Activated naive CD4-positive, alpha-beta T cell treated with anti-CD3 and anti-CD28 coated beads, Interleukin-2, amount 50 U/mL, for 24 hours (primary cell): Measurements from ENCODE around the gene DMGDH.

Experiments
- H3K27ac Mint-ChIP-seq: one replicate; pipeline ENCODE4 v1.8.0; 2021; ENCODE audit warnings: mild to moderate bottlenecking, mixed read lengths
- H3K27me3 Mint-ChIP-seq: one replicate; pipeline ENCODE4 v1.8.0; 2021; ENCODE audit warnings: mixed read lengths
- H3K36me3 Mint-ChIP-seq: one replicate; pipeline ENCODE4 v1.8.0; 2021; ENCODE audit warnings: mixed read lengths
- H3K4me1 Mint-ChIP-seq: one replicate; pipeline ENCODE4 v1.8.0; 2021; ENCODE audit warnings: mixed read lengths
- H3K4me3 Mint-ChIP-seq: one replicate; pipeline ENCODE4 v1.8.0; 2021; ENCODE audit warnings: mild to moderate bottlenecking, mixed read lengths
- H3K9me3 Mint-ChIP-seq: one replicate; pipeline ENCODE4 v1.8.0; 2021; ENCODE audit warnings: mixed read lengths

Gene DMGDH

DNA sequence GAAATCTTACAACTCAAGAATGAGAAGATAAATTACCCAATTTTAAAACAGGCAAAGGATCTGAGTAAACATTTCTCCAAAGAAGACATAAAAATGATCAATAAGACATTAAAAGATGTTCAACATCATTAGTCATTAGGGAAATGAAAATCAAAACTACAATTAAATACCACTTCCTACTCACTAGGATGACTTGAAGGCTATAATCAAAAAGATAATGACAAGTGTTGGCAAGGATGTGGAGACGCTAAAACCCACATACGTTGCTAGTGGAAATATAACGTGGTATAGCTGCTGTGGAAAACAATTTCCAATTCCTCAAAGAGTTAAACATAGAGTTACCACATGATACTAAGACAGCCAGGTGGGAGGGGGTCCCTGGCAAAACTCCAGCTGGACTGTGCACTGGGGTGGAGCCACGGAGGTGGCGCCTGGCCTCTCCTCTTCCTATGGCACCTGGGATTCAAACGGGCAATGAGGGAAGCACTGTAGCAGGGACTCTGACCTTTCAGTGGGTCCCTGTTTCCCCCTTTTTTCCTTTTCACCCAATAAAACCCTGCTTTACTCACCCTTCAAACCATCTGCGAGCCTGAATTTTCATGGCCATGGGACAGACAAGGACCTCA lies 90.2 kb downstream of the DMGDH start:
- H3K9me3 Mint-ChIP-seq = no peaks in the 10 kb centered on the region
- H3K27me3 Mint-ChIP-seq = no peaks in the 10 kb centered on the region
- H3K27ac Mint-ChIP-seq = peak overlapping the region; percentile 13
- H3K4me3 Mint-ChIP-seq = no peak overlapping the region
- no peaks in the 10 kb centered on the region for H3K36me3 Mint-ChIP-seq
- peaks cover 32% of the 10 kb centered on the region for H3K4me1 Mint-ChIP-seq

DNA sequence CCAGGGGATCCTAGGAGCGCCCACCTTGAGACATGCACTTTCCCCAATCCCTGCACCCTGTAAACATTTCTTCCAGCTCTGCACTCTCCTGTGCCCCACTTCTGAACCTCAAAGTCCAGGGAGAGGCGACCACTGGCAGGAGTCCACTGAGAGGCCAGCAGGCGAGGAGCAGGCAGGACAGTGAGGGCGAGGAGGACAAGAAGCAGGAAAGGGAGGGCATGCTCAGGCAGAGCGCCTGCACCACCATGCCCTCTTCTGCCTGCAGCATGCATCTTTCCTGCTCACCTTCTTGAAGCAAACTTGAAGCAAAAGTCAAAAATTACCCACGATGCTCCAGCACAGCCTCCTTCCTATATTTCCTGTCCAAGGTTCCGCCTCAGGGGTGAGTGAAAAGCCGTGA lies 94.4 kb downstream of the DMGDH start:
- H3K36me3 Mint-ChIP-seq = no peaks in the 10 kb centered on the region
- no peak overlapping the region for H3K4me3 Mint-ChIP-seq
- H3K27me3 Mint-ChIP-seq = no peaks in the 10 kb centered on the region

DNA sequence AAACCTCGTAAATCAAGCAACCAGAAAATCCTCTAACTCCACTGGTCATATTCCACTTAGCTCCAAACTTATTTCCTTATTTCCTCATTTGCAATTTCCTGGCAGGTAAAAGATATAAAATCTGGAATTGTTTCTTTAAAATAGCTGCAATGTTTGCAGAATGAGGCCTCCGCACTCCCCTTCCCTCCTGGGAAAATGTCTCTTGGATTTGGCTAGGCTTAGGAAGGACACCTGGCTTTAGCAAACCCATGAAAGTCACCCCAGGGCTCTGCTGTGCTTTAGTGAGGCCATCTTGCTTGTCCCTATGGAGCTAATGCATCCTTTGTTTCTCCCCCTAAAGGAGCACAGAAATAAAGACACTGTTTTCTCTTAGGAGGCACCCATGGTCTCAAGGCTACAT lies 94.9 kb downstream of the DMGDH start:
- Mint-ChIP-seq H3K4me1 (peaks cover 9% of the 10 kb centered on the region), H3K36me3 (no peaks in the 10 kb centered on the region), H3K4me3 (no peak overlapping the region), H3K27ac (no peak overlapping the region), H3K27me3 (no peaks in the 10 kb centered on the region), H3K9me3 (no peaks in the 10 kb centered on the region)

More for the DNA sequence above, 94.4 kb downstream of the DMGDH start:
- Mint-ChIP-seq H3K9me3 (no peaks in the 10 kb centered on the region), H3K27ac (no peak overlapping the region), H3K4me1 (peaks cover 11% of the 10 kb centered on the region)

DNA sequence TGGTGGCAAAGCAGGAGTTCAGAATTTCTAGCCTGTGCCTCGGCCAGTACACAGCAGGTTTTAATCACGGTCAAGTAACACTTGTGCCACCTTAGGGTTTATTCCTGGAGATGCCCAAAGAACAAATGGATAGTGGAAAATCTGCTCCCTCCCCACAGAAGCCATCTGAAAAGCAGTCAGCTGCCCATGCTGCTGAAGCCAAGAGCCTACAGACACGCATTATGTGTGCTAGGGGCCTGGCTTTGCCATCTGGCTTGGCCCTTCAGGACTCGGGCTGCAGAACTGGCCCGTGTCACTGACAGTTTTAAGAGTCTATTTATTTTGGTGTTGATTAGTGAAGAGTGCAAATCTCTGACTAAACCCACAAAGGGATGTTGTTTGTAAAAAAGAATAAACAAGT lies 95.5 kb downstream of the DMGDH start:
- Mint-ChIP-seq H3K4me3 (no peak overlapping the region), H3K4me1 (peaks cover 3% of the 10 kb centered on the region), H3K27me3 (no peaks in the 10 kb centered on the region), H3K27ac (no peak overlapping the region), H3K36me3 (no peaks in the 10 kb centered on the region), H3K9me3 (no peaks in the 10 kb centered on the region)

DNA sequence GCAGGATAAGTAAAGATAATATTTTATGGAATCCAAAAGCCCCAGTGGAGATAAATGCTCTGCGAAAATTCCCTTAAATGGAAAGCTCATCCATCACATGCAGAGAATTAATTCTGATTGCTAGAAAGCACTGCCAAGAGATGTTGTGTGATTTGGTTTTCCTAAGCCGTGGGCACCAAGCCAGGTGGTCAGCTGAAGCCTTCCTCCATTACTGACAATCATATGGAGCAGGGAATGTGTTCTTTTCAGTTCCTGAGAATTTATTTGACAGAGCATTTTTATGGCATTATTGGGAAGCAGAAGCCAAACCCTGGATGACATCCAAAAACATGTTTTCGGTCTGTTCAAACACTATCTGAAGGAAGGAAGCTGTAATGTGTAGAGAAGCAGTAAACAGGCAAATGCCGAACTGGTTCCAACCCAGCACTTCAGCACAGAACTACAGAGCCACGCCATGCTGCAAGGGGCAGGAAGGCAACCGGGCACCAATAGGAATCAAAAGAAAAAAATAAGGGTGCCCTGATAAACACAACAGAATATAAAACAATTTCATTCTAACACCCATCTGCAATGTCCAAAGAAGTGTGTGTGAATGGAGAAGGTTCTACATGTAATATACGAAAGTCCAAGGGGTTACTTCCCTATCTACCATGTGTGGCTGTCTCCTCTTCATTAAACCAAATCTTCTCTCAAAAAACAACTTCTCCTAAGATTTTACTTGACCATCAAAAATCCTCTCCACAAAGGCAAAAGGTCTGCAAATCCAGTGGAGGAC lies 96.6 kb downstream of the DMGDH start:
- Mint-ChIP-seq H3K27me3 (no peaks in the 10 kb centered on the region), H3K27ac (no peak overlapping the region)

DNA sequence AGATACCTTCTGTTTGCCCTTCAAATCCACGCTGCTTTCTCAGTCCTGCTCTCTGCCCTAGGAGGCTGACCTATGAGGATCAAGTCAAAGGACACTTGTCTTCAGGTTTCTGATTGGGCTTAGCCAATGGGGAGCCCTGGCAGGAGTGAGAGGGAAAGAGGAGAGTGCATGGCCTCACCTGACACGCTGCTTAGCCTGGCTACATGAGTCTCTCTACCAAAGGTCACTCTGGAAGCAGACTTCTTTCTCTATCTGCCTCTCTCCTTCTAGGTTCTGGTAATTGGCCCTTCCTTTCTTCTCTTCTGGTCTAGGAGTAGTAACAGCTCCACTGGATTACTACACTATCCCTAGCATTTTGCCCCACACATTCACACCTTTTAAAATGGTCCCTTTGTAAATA lies 97.5 kb downstream of the DMGDH start:
- H3K36me3 Mint-ChIP-seq = peaks cover 4% of the 10 kb centered on the region
- H3K27me3 Mint-ChIP-seq = no peaks in the 10 kb centered on the region
- no peaks in the 10 kb centered on the region for H3K4me1 Mint-ChIP-seq
- no peak overlapping the region for H3K4me3 Mint-ChIP-seq
- H3K9me3 Mint-ChIP-seq = no peaks in the 10 kb centered on the region
- H3K27ac Mint-ChIP-seq = no peak overlapping the region

More for the DNA sequence above, 96.6 kb downstream of the DMGDH start:
- Mint-ChIP-seq H3K4me1 (no peaks in the 10 kb centered on the region), H3K9me3 (no peaks in the 10 kb centered on the region), H3K4me3 (no peak overlapping the region), H3K36me3 (no peaks in the 10 kb centered on the region)

DNA sequence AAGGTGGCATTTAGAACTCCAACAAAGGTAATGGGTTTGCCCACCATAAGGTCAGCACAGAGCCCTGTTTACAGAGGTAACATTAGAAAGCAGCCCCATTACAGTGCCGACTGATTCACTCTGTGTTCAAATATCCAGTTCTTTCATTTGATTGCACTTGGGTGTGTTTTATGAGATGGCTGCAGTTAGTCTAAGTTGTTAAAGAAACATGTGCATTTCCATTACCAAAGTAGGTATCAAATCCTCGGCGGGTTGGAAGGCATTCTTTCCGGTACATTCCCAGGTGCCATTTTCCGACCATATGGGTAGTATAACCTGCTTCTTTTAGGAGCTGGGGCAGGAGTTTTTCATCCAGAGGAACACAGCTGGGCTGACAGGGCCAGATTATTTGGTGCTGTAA lies 100.7 kb downstream of the DMGDH start:
- no peaks in the 10 kb centered on the region for H3K9me3 Mint-ChIP-seq
- no peaks in the 10 kb centered on the region for H3K27me3 Mint-ChIP-seq
- H3K36me3 Mint-ChIP-seq = peaks cover 4% of the 10 kb centered on the region
- H3K4me3 Mint-ChIP-seq = no peak overlapping the region
- H3K27ac Mint-ChIP-seq = no peak overlapping the region
- no peaks in the 10 kb centered on the region for H3K4me1 Mint-ChIP-seq

DNA sequence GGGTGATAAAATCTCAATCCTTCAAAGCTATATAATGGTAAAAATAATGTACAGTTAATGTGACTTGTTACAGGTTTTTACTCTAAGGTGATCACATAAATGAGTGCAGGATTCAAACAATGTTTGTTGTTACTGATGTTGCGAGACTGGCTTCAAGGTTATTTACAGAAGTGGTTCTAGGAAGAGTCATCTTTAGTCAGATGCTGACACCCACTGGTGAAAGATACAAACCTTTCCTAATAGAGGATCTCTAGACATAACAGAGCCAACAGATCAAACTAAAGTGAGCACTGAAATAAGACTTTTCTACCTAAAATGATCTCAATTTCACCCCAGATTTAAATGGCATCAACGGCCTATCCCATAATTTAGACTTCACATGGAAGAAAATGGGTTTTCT lies 104.6 kb downstream of the DMGDH start:
- peaks cover 9% of the 10 kb centered on the region for H3K36me3 Mint-ChIP-seq
- no peaks in the 10 kb centered on the region for H3K27me3 Mint-ChIP-seq
- no peaks in the 10 kb centered on the region for H3K4me1 Mint-ChIP-seq
- H3K9me3 Mint-ChIP-seq = no peaks in the 10 kb centered on the region
- H3K4me3 Mint-ChIP-seq = no peak overlapping the region
- no peak overlapping the region for H3K27ac Mint-ChIP-seq

DNA sequence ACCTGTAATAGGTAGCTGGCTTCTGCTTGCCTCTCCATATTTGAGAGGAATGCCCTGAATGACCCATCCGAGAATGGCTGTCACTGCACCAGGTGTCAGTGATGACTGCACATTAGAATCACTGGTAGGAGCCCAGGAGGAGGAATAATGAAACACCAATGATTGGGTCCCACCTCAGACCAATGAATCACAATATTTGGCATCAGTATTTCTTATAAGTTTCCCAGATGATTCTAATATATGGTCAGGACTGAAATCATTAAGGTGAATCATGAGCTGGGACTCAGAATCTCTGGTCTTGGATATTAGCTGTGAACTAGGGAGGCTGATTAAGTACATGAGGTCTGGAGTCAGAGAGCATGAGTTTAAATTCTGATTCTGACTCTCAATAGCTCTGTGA lies 107.7 kb downstream of the DMGDH start:
- no peak overlapping the region for H3K27ac Mint-ChIP-seq
- H3K4me1 Mint-ChIP-seq = no peaks in the 10 kb centered on the region
- no peaks in the 10 kb centered on the region for H3K9me3 Mint-ChIP-seq
- peaks cover 7% of the 10 kb centered on the region for H3K36me3 Mint-ChIP-seq
- H3K4me3 Mint-ChIP-seq = no peak overlapping the region
- no peaks in the 10 kb centered on the region for H3K27me3 Mint-ChIP-seq

DNA sequence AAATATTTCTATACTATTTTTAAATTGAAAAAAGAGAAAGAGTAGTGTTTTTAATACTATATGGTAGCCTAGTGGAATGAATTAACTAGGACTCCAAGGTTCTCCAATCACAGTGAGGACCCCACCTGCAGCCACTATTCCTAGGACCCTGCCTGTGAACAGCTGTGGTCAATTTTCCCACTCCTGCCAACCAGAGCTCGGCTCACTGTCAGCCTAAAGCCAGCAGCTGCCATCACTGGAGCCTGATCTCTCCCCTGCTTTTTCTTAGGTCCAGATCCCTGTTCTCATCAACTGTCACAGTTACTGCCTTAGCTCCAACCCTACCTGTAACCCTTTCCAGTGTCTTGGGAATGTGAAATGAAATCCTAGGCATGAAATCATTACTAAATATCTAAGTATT lies 109.7 kb downstream of the DMGDH start:
- H3K4me1 Mint-ChIP-seq = no peaks in the 10 kb centered on the region
- no peaks in the 10 kb centered on the region for H3K9me3 Mint-ChIP-seq
- no peak overlapping the region for H3K4me3 Mint-ChIP-seq
- no peaks in the 10 kb centered on the region for H3K27me3 Mint-ChIP-seq
- no peak overlapping the region for H3K27ac Mint-ChIP-seq
- peaks cover 17% of the 10 kb centered on the region for H3K36me3 Mint-ChIP-seq

DNA sequence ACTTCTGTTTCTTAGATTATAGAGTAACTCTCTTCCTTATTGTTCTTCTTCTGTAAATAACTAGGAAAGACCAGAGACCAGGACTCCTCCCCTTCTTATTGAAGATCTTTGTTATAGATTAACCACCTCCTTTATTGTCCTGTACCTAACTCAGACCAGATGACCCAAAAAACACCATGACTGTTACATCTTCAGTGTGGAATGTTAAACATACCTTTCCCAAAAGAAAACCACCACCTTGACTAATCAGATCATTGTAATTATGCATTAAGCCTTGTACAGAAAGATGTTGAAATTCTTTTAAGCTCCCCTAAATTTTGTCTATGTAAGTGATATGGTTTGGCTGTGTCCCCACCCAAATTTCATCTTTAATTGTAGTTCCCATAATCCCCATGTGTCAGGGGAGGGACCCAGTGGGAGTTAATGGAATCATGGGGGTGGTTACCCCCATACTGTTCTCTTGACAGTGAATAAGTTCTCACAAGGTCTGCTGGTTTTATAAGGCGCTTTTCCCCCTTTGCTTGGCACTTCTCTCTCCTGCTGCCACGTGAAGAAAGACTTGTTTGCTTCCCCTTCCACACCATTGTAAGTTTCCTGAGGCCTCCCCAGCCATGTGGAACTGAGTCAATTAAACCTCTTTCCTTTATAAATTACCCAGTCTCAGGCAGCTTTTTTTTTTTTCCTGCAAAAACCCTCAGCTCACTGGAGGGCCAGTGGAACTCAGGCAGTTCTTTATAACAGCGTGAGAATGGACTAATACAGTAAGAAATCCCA lies 110.6 kb downstream of the DMGDH start:
- Mint-ChIP-seq H3K27me3 (no peaks in the 10 kb centered on the region), H3K36me3 (peaks cover 19% of the 10 kb centered on the region), H3K4me3 (no peak overlapping the region), H3K4me1 (no peaks in the 10 kb centered on the region), H3K27ac (no peak overlapping the region), H3K9me3 (no peaks in the 10 kb centered on the region)

DNA sequence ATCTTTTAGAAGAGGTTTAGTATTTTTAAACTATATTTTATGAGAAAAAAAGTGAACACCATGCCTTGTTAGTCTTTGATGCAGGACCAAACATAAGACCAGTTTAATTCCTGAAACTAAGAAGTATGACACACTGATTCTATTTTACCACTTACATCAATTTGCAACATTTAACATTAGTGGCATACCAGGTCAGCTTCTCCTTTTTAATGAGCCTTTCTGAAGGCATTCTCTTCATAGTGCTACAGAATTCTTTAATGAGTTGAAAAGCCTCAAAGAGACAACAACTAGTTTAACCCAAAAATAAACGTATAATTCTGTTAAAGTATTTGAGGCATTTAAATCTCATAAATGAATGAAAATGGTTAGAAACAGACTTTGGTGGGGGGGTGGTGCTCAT lies 112.6 kb downstream of the DMGDH start:
- Mint-ChIP-seq H3K4me1 (no peaks in the 10 kb centered on the region), H3K4me3 (no peak overlapping the region), H3K27me3 (no peaks in the 10 kb centered on the region), H3K36me3 (peaks cover 19% of the 10 kb centered on the region), H3K27ac (no peak overlapping the region), H3K9me3 (no peaks in the 10 kb centered on the region)

DNA sequence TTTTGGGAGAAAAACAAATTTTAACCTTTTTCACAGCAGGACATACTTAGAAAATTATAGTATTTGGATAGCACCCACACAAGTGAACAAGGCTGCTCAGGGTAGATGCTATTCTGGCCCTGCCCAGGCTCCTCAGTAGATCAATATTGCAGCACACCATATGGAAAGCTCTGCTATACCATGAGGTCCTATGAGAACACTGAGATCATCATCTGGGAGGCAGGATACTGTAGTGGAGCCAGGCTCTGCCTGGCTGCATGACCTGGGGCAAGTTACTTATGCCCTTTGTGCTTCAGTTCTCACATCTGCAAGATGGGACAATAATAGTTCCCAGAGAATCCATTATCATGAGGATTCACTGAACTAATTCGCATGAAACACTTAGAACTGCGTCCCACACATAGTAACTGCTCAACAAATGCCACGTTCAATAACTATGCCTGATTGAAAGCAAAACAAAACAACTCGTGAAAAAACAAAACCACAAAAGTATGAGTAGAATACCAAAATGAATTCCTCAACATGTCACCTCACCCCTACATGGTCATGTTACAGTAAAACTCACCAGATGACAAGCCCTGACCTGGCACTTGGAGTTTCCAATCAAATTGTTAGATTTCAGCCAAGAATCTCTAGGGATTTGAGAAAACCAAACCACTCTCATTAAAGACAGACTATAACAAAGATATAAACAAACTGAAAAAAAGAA lies 116.2 kb downstream of the DMGDH start:
- no peaks in the 10 kb centered on the region for H3K9me3 Mint-ChIP-seq
- H3K4me1 Mint-ChIP-seq = no peaks in the 10 kb centered on the region
- no peak overlapping the region for H3K4me3 Mint-ChIP-seq
- H3K27me3 Mint-ChIP-seq = no peaks in the 10 kb centered on the region
- H3K27ac Mint-ChIP-seq = no peak overlapping the region
- H3K36me3 Mint-ChIP-seq = peaks cover 17% of the 10 kb centered on the region
